Peyer's patch (tissue), 4 donors: ENCODE data around the gene ADAM21.

Source experiments
- POLR2A ChIP-seq, 2 donors: fragments of 450-650 bp; IDR thresholded peaks; one replicate each; pipeline ENCODE4 v1.5.1; 2017; ENCODE audit warnings: antibody characterized with exemption in 2 of 2, mild to moderate bottlenecking in 2 of 2, moderate library complexity in 2 of 2
- TF ChIP-seq, protein P1 (sequence below), 6 experiments: fragments of 450-650 bp in 4 of 6; fragments of 200-600 bp in 2 of 6; sonication (generic) in 1 of 6; IDR thresholded peaks; one replicate each; pipeline ENCODE4 v1.5.1; 2017 to 2019; ENCODE audit warnings: antibody characterized with exemption in 6 of 6, mild to moderate bottlenecking in 3 of 6, moderate library complexity in 1 of 6

DNA sequence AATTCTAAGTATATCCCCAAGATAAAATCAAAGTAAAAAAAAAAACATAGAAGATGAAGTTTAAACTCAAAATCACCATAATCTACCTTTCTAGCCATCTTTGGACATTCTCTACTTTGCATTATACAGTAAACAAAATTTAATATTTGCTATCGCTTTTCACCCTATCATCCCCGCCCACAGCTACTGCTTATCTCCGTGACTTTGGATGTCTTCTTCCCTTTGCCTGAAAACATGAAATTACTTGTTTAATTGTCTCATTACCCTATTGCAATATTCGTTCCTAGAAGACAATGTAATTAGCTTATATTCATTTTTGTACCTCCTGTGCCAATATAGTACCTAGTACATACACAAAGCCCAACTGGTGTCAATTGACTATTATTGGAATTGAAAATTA lies 44.4 kb upstream of the ADAM21 start:
- TF ChIP-seq, protein P1, sequence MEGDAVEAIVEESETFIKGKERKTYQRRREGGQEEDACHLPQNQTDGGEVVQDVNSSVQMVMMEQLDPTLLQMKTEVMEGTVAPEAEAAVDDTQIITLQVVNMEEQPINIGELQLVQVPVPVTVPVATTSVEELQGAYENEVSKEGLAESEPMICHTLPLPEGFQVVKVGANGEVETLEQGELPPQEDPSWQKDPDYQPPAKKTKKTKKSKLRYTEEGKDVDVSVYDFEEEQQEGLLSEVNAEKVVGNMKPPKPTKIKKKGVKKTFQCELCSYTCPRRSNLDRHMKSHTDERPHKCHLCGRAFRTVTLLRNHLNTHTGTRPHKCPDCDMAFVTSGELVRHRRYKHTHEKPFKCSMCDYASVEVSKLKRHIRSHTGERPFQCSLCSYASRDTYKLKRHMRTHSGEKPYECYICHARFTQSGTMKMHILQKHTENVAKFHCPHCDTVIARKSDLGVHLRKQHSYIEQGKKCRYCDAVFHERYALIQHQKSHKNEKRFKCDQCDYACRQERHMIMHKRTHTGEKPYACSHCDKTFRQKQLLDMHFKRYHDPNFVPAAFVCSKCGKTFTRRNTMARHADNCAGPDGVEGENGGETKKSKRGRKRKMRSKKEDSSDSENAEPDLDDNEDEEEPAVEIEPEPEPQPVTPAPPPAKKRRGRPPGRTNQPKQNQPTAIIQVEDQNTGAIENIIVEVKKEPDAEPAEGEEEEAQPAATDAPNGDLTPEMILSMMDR (IDR thresholded peaks at IDR 0.05), result no peak
- TF ChIP-seq POLR2A (IDR thresholded peaks at IDR 0.05), result no peak
